SK-N-SH treated with all-trans-retinoic acid at 6 μM for 48 hours (cell line): ENCODE data around the gene DGCR2.

Experiments
- ARNTL ChIP-seq: fragments of 450-650 bp; formaldehyde crosslinking; IDR thresholded peaks from 2 replicates; pipeline ENCODE4 v1.5.0; 2020; ENCODE audit warnings: low read depth, mild to moderate bottlenecking, moderate library complexity, borderline replicate concordance
- CREB5 ChIP-seq: fragments of 250-450 bp; sonication (Bioruptor Pico); IDR thresholded peaks from 2 replicates; pipeline ENCODE4 v1.5.1; 2020; ENCODE audit warnings: low read depth, mild to moderate bottlenecking, moderate library complexity
- CSDC2 ChIP-seq: fragments of 250-450 bp; sonication (Bioruptor Pico); IDR thresholded peaks from 2 replicates; pipeline ENCODE4 v1.5.0; 2020; ENCODE audit warnings: mild to moderate bottlenecking, moderate library complexity
- CSRNP3 ChIP-seq: fragments of 250-450 bp; sonication (Bioruptor Pico); IDR thresholded peaks from 2 replicates; pipeline ENCODE4 v1.5.1; 2021; ENCODE audit warnings: mild to moderate bottlenecking, moderate library complexity
- ESRRG ChIP-seq: fragments of 250-450 bp; sonication (Bioruptor Pico); IDR thresholded peaks from 2 replicates; pipeline ENCODE4 v1.6.1; 2021; ENCODE audit warnings: mild to moderate bottlenecking
- ISL1 ChIP-seq: fragments of 250-450 bp; sonication (Bioruptor Pico); IDR thresholded peaks from 2 replicates; pipeline ENCODE4 v2.1.2; 2022; ENCODE audit warnings: mild to moderate bottlenecking, moderate library complexity
- RARB ChIP-seq: fragments of 250-450 bp; sonication (Bioruptor Pico); IDR thresholded peaks from 2 replicates; pipeline ENCODE4 v1.8.0; 2021; ENCODE audit warnings: mild to moderate bottlenecking, moderate library complexity
- SNAI2 ChIP-seq: fragments of 250-450 bp; sonication (Bioruptor Pico); IDR thresholded peaks from 2 replicates; pipeline ENCODE4 v1.5.0; 2020; ENCODE audit warnings: mild to moderate bottlenecking, moderate library complexity
- ZC3H10 ChIP-seq: fragments of 250-450 bp; sonication (Bioruptor Pico); IDR thresholded peaks from 2 replicates; pipeline ENCODE4 v1.5.1; 2021; ENCODE audit warnings: mild to moderate bottlenecking, moderate library complexity
- ZFP3 ChIP-seq: fragments of 250-450 bp; sonication (Bioruptor Pico); IDR thresholded peaks from 2 replicates; pipeline ENCODE4 v1.5.0; 2020; ENCODE audit warnings: mild to moderate bottlenecking, moderate library complexity
- ZFP30 ChIP-seq: fragments of 450-650 bp; formaldehyde crosslinking; IDR thresholded peaks from 2 replicates; pipeline ENCODE4 v1.5.0; 2022; ENCODE audit warnings: mild to moderate bottlenecking, moderate library complexity

GRCh38 chr22:19035474-19036228, 86.6 kb downstream of the DGCR2 start:
- no peak for TF ChIP-seq CSDC2 (CRISPR knock-in tag)
- no peak for TF ChIP-seq ZC3H10 (CRISPR knock-in tag)
- no peak for TF ChIP-seq ZFP3
- no peak for TF ChIP-seq SNAI2 (CRISPR knock-in tag)
- TF ChIP-seq CSRNP3 (CRISPR knock-in tag) = no peak
- no peak for TF ChIP-seq ESRRG (CRISPR knock-in tag)
- TF ChIP-seq RARB (CRISPR knock-in tag) = no peak
- no peak for TF ChIP-seq CREB5 (CRISPR knock-in tag)
- TF ChIP-seq ZFP30 (CRISPR knock-in tag) = no peak
- no peak for TF ChIP-seq ISL1 (CRISPR knock-in tag)
- TF ChIP-seq ARNTL = no peak
